ENCODE results near the gene LMLN.
"Not testable (repeated sequence)": the region's sequence is repeated elsewhere in the genome, so short reads cannot be mapped to it uniquely, and the experiment has no call there.

- not testable (repeated sequence) for TF ChIP-seq CTCF, POLR2AphosphoS5, POLR2A (IDR thresholded peaks at IDR 0.05)
Measured at GRCh38 chr3:197967337-197967989, 7.4 kb downstream of the LMLN start.
